Measurements from ENCODE around the gene PCDH9.

PCDH9 gene

DNA sequence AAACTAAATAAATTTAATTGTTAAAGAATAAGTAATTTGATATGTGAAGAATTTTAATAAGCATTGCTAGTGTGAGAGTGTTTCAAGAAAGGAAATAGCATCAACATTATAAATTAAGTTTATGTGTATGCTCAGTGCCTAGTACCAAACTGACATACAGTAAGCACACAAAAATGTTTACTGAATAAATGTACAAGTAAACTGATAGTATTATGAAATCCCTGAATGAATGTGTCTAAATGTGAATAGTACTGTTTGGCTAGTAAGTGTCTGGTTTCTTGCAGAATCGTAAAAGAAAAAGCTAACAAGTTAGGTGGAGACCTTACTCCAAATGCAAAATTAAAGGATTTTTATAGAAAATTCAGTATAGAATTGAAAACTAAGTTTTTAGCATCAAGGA, 233.6 kb downstream of the PCDH9 start:
- H3K36me3 ChIP-seq (ENCODE audit: control insufficient read depth, insufficient read depth, low read length) = no peaks in the 10 kb centered on the region
- H3K9me3 ChIP-seq (ENCODE audit: control insufficient read depth, low read length) = no peaks in the 10 kb centered on the region
- H3K4me3 ChIP-seq (ENCODE audit: low read length) = no peak overlapping the region
- H3K27me3 ChIP-seq (ENCODE audit: control insufficient read depth, insufficient read depth, low read length) = no peaks in the 10 kb centered on the region
- peaks cover 5% of the 10 kb centered on the region for H3K4me1 ChIP-seq (ENCODE audit: control insufficient read depth, insufficient read depth, low read length)
- H3K9ac ChIP-seq (ENCODE audit: low read length) = no peak overlapping the region

DNA sequence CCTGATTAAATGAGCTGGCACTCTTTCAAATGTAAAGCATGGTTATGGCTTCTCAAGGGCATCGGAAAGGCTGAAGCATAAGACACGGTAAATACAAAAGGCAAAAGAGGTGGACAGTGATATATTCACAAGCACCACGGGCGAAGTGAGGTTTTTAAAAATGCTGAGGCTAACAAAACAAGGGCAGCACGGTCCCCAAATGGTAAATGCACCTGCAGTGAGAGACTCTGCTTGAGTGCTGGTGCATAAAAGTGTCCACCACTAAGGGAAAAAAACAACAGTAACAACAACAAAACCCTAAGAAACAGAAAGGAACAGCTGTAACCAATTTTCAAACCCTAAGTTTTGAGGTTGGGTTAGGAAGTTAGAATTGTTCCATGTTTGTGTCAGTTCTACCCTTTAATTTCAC, 234.9 kb downstream of the PCDH9 start:
- Histone ChIP-seq H3K9me3 (ENCODE audit: control insufficient read depth, low read length) (no peaks in the 10 kb centered on the region), H3K4me3 (ENCODE audit: low read length) (no peak overlapping the region), H3K27me3 (ENCODE audit: control insufficient read depth, insufficient read depth, low read length) (no peaks in the 10 kb centered on the region), H3K9ac (ENCODE audit: low read length) (no peak overlapping the region), H3K4me1 (ENCODE audit: control insufficient read depth, insufficient read depth, low read length) (peaks cover 5% of the 10 kb centered on the region), H3K36me3 (ENCODE audit: control insufficient read depth, insufficient read depth, low read length) (no peaks in the 10 kb centered on the region)

GRCh38 chr13:66994517-66995202, 235.5 kb downstream of the PCDH9 start:
- no peak overlapping the region for H3K9ac ChIP-seq (ENCODE audit: low read length)
- H3K27me3 ChIP-seq (ENCODE audit: control insufficient read depth, insufficient read depth, low read length) = no peaks in the 10 kb centered on the region
- peaks cover 5% of the 10 kb centered on the region for H3K4me1 ChIP-seq (ENCODE audit: control insufficient read depth, insufficient read depth, low read length)
- H3K4me3 ChIP-seq (ENCODE audit: low read length) = no peak overlapping the region
- no peaks in the 10 kb centered on the region for H3K36me3 ChIP-seq (ENCODE audit: control insufficient read depth, insufficient read depth, low read length)
- H3K9me3 ChIP-seq (ENCODE audit: control insufficient read depth, low read length) = no peaks in the 10 kb centered on the region

DNA sequence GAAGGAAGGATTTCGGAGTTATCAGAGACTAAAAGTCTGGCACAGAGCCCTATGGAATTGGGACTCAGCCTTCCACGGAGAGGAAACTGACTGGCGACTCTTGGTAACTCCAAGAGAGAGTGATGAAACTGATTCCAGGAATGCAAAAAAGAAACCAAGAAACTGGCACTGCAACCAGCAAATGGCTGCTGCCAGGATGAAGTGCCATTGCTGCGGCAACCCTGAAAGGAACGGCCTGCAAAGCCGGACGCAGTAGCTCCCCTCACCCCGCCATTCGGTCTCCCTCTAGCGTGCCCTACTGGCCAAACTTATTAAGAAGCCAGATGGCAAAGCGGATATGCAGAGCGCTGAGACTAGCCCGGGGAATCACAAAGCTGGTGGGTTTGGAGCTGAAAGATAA, 236.0 kb downstream of the PCDH9 start:
- Histone ChIP-seq H3K4me1 (ENCODE audit: control insufficient read depth, insufficient read depth, low read length) (peaks cover 5% of the 10 kb centered on the region), H3K36me3 (ENCODE audit: control insufficient read depth, insufficient read depth, low read length) (no peaks in the 10 kb centered on the region), H3K4me3 (ENCODE audit: low read length) (no peak overlapping the region), H3K9ac (ENCODE audit: low read length) (no peak overlapping the region), H3K27me3 (ENCODE audit: control insufficient read depth, insufficient read depth, low read length) (no peaks in the 10 kb centered on the region), H3K9me3 (ENCODE audit: control insufficient read depth, low read length) (no peaks in the 10 kb centered on the region)

DNA sequence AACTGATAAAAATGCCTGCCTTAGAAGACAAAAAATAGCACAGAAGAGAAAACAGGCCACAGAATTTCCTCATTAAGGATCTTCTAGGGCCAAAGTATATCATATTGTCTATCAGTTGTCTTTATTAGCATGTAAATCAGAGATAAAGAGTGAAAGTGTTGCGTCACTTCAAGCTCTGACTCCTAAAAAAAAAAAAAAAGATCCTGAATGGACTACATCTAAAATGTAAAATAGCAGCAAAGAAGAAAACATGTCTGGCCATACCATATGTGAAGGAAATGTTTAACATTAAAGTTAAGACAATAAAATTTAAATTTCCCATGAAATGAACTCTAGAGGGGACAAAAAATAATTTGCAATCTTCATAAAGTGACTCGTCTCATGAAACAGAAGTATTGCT, 237.4 kb downstream of the PCDH9 start:
- Histone ChIP-seq H3K36me3 (ENCODE audit: control insufficient read depth, insufficient read depth, low read length) (no peaks in the 10 kb centered on the region), H3K4me3 (ENCODE audit: low read length) (no peak overlapping the region), H3K9ac (ENCODE audit: low read length) (no peak overlapping the region), H3K4me1 (ENCODE audit: control insufficient read depth, insufficient read depth, low read length) (peaks cover 5% of the 10 kb centered on the region), H3K27me3 (ENCODE audit: control insufficient read depth, insufficient read depth, low read length) (no peaks in the 10 kb centered on the region), H3K9me3 (ENCODE audit: control insufficient read depth, low read length) (no peaks in the 10 kb centered on the region)

DNA sequence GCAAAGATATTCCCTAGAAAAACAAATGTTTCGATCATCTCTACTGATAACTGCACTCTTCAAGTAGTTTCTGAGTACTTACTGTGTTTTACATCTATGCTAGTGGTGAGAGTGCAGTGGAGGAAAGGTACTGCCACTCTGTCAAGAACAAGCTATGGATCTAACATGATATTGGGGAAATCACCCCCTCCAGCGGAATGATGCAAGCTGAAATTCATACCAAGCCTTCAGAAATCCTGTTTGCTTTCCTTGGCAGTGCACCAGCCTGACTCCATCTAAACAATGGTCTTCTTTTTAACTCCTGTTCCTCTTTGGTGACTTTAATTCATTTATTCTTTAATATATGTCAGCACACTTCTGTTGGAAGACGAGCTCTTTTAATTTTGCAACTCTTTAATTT, 238.0 kb downstream of the PCDH9 start:
- H3K4me3 ChIP-seq (ENCODE audit: low read length) = no peak overlapping the region

DNA sequence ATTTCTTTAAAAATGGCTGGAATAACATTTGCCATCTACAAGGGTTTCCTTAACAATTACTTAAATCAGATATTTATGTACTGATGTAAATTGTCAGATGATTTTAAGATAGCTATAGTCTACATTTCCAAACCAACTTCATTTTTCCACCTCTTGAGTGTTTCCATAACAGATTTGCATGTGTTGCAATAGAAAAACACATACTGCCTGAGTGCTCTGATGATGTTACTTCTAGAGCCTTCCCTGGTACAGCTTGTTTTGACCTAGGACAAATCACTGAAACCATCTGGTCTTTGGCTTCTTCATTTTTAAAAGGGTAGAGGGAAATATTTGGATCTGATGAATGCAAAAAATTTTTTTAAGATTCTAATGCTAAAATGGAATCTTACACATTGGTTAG, 245.9 kb downstream of the PCDH9 start:
- Histone ChIP-seq H3K4me1 (ENCODE audit: control insufficient read depth, insufficient read depth, low read length) (no peaks in the 10 kb centered on the region), H3K27me3 (ENCODE audit: control insufficient read depth, insufficient read depth, low read length) (no peaks in the 10 kb centered on the region), H3K9ac (ENCODE audit: low read length) (no peak overlapping the region), H3K36me3 (ENCODE audit: control insufficient read depth, insufficient read depth, low read length) (no peaks in the 10 kb centered on the region), H3K9me3 (ENCODE audit: control insufficient read depth, low read length) (no peaks in the 10 kb centered on the region), H3K4me3 (ENCODE audit: low read length) (no peak overlapping the region)

More for the DNA sequence above, 238.0 kb downstream of the PCDH9 start:
- Histone ChIP-seq H3K36me3 (ENCODE audit: control insufficient read depth, insufficient read depth, low read length) (no peaks in the 10 kb centered on the region), H3K9me3 (ENCODE audit: control insufficient read depth, low read length) (no peaks in the 10 kb centered on the region), H3K27me3 (ENCODE audit: control insufficient read depth, insufficient read depth, low read length) (no peaks in the 10 kb centered on the region), H3K9ac (ENCODE audit: low read length) (no peak overlapping the region), H3K4me1 (ENCODE audit: control insufficient read depth, insufficient read depth, low read length) (peaks cover 5% of the 10 kb centered on the region)

- Histone ChIP-seq H3K27me3 (ENCODE audit: control insufficient read depth, insufficient read depth, low read length) (no peaks in the 10 kb centered on the region), H3K4me1 (ENCODE audit: control insufficient read depth, insufficient read depth, low read length) (no peaks in the 10 kb centered on the region), H3K9ac (ENCODE audit: low read length) (no peak overlapping the region), H3K4me3 (ENCODE audit: low read length) (no peak overlapping the region), H3K36me3 (ENCODE audit: control insufficient read depth, insufficient read depth, low read length) (no peaks in the 10 kb centered on the region), H3K9me3 (ENCODE audit: control insufficient read depth, low read length) (no peaks in the 10 kb centered on the region)
Measured at GRCh38 chr13:66981912-66982311, 248.2 kb downstream of the PCDH9 start.

DNA sequence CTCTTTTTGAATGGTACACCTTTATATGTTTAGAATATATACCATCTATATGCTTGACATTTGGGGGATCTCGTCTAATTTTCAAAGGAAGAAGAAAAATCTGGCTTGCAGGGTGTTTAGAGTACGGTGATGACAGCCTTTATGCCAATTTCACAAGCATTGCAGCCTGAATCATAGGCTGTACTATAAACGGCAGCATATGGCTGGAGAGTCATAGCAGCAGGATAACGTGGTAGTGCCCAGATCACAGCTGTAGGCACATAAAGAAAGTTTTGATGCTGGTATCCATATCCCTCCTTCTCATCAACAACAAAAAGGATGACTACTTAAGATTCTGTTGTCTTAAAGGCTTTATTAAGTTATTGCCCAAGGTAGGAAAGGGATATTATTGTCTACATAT, 253.0 kb downstream of the PCDH9 start:
- H3K9ac ChIP-seq (ENCODE audit: low read length) = no peak overlapping the region
- H3K27me3 ChIP-seq (ENCODE audit: control insufficient read depth, insufficient read depth, low read length) = no peaks in the 10 kb centered on the region
- H3K36me3 ChIP-seq (ENCODE audit: control insufficient read depth, insufficient read depth, low read length) = no peaks in the 10 kb centered on the region
- no peak overlapping the region for H3K4me3 ChIP-seq (ENCODE audit: low read length)
- no peaks in the 10 kb centered on the region for H3K9me3 ChIP-seq (ENCODE audit: control insufficient read depth, low read length)
- no peaks in the 10 kb centered on the region for H3K4me1 ChIP-seq (ENCODE audit: control insufficient read depth, insufficient read depth, low read length)

- H3K9me3 ChIP-seq (ENCODE audit: control insufficient read depth, low read length) = no peaks in the 10 kb centered on the region
- H3K4me3 ChIP-seq (ENCODE audit: low read length) = no peak overlapping the region
- no peak overlapping the region for H3K9ac ChIP-seq (ENCODE audit: low read length)
- no peaks in the 10 kb centered on the region for H3K36me3 ChIP-seq (ENCODE audit: control insufficient read depth, insufficient read depth, low read length)
- no peaks in the 10 kb centered on the region for H3K27me3 ChIP-seq (ENCODE audit: control insufficient read depth, insufficient read depth, low read length)
- H3K4me1 ChIP-seq (ENCODE audit: control insufficient read depth, insufficient read depth, low read length) = no peaks in the 10 kb centered on the region
Measured at GRCh38 chr13:66974889-66975288, 255.2 kb downstream of the PCDH9 start.

- Histone ChIP-seq H3K9me3 (ENCODE audit: control insufficient read depth, low read length) (no peaks in the 10 kb centered on the region), H3K36me3 (ENCODE audit: control insufficient read depth, insufficient read depth, low read length) (no peaks in the 10 kb centered on the region), H3K27me3 (ENCODE audit: control insufficient read depth, insufficient read depth, low read length) (no peaks in the 10 kb centered on the region)
Measured at GRCh38 chr13:66974174-66974573, 256.0 kb downstream of the PCDH9 start.

GRCh38 chr13:66972659-66973058, 257.5 kb downstream of the PCDH9 start:
- Histone ChIP-seq H3K36me3 (ENCODE audit: control insufficient read depth, insufficient read depth, low read length) (no peaks in the 10 kb centered on the region), H3K9me3 (ENCODE audit: control insufficient read depth, low read length) (no peaks in the 10 kb centered on the region), H3K9ac (ENCODE audit: low read length) (no peak overlapping the region), H3K4me3 (ENCODE audit: low read length) (no peak overlapping the region), H3K4me1 (ENCODE audit: control insufficient read depth, insufficient read depth, low read length) (no peaks in the 10 kb centered on the region), H3K27me3 (ENCODE audit: control insufficient read depth, insufficient read depth, low read length) (no peaks in the 10 kb centered on the region)

More at GRCh38 chr13:66974174-66974573, 256.0 kb downstream of the PCDH9 start:
- H3K4me1 ChIP-seq (ENCODE audit: control insufficient read depth, insufficient read depth, low read length) = no peaks in the 10 kb centered on the region
- H3K4me3 ChIP-seq (ENCODE audit: low read length) = no peak overlapping the region
- H3K9ac ChIP-seq (ENCODE audit: low read length) = no peak overlapping the region

DNA sequence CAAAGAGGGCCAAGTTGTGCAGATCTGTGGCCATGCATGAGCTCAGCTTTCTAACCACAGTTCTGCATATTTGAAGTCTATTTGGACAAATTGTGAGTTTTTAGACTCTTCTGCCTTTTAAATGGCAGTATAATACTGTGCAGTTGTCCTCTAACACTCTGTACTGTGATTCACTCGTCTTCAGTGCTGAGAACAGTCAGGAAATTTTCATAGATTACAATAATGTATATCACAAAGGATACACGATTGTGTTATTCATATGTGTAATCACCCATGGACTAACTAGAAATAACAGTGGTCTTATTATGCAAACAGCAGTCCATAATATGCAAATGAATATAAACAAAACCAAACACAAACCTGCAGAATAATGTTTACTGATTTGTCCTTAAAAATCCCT, 259.1 kb downstream of the PCDH9 start:
- H3K9ac ChIP-seq (ENCODE audit: low read length) = no peak overlapping the region
- H3K27me3 ChIP-seq (ENCODE audit: control insufficient read depth, insufficient read depth, low read length) = no peaks in the 10 kb centered on the region
- no peaks in the 10 kb centered on the region for H3K4me1 ChIP-seq (ENCODE audit: control insufficient read depth, insufficient read depth, low read length)
- H3K4me3 ChIP-seq (ENCODE audit: low read length) = no peak overlapping the region
- H3K36me3 ChIP-seq (ENCODE audit: control insufficient read depth, insufficient read depth, low read length) = no peaks in the 10 kb centered on the region
- no peaks in the 10 kb centered on the region for H3K9me3 ChIP-seq (ENCODE audit: control insufficient read depth, low read length)

Measured in mucosa of stomach (tissue), 1 donor.